GM19468 (cell line): ENCODE results near the gene PLEKHM3.
"Not testable (repeated sequence)": the region's sequence is repeated elsewhere in the genome, so short reads cannot be mapped to it uniquely, and the experiment has no call there.

Experiments used
- ATAC-seq: cut with Tn5 transposase; IDR thresholded peaks from one replicate; pipeline ENCODE4 v1.9.1; 2021; ENCODE audit warnings: mild to moderate bottlenecking, moderate library complexity, moderate number of reproducible peaks; ENCODE audit not compliant: unreplicated experiment; ENCODE audit errors: extremely low read depth

PLEKHM3 gene

GRCh38 chr2:207952564-207953345, 72.6 kb downstream of the PLEKHM3 start:
- no peak for ATAC-seq

- no peak for ATAC-seq
Observed at GRCh38 chr2:207951734-207952470, 73.4 kb downstream of the PLEKHM3 start.

GRCh38 chr2:207950761-207951114, 74.6 kb downstream of the PLEKHM3 start:
- ATAC-seq = no peak

GRCh38 chr2:207950063-207950760, 75.1 kb downstream of the PLEKHM3 start:
- ATAC-seq = no peak

- not testable (repeated sequence) for ATAC-seq
Observed at GRCh38 chr2:207949245-207949644, 76.1 kb downstream of the PLEKHM3 start.

- ATAC-seq = no peak
Observed at GRCh38 chr2:207944979-207945600, 80.2 kb downstream of the PLEKHM3 start.

GRCh38 chr2:207944334-207944733, 81.0 kb downstream of the PLEKHM3 start:
- ATAC-seq = no peak

- no peak for ATAC-seq
Observed at GRCh38 chr2:207939342-207940108, 85.8 kb downstream of the PLEKHM3 start.

- no peak for ATAC-seq
Observed at GRCh38 chr2:207938886-207939285, 86.4 kb downstream of the PLEKHM3 start.

GRCh38 chr2:207938415-207938814, 86.9 kb downstream of the PLEKHM3 start:
- ATAC-seq = no peak

- no peak for ATAC-seq
Observed at GRCh38 chr2:207937823-207938222, 87.5 kb downstream of the PLEKHM3 start.

- no peak for ATAC-seq
Observed at GRCh38 chr2:207937253-207937652, 88.1 kb downstream of the PLEKHM3 start.

GRCh38 chr2:207936380-207936779, 88.9 kb downstream of the PLEKHM3 start:
- no peak for ATAC-seq

- no peak for ATAC-seq
Observed at GRCh38 chr2:207935991-207936370, 89.3 kb downstream of the PLEKHM3 start.

- no peak for ATAC-seq
Observed at GRCh38 chr2:207935121-207935990, 90.0 kb downstream of the PLEKHM3 start.

- ATAC-seq = no peak
Observed at GRCh38 chr2:207934720-207935119, 90.6 kb downstream of the PLEKHM3 start.

GRCh38 chr2:207933396-207934065, 91.8 kb downstream of the PLEKHM3 start:
- ATAC-seq = no peak

GRCh38 chr2:207932106-207932505, 93.2 kb downstream of the PLEKHM3 start:
- no peak for ATAC-seq
